NCI-H226 (cell line): ENCODE data around the gene SAMD14.

Experiments
- DNase-seq: peaks from one replicate; pipeline ENCODE4 v3.0.0-alpha.2; 2015

Gene SAMD14

DNA sequence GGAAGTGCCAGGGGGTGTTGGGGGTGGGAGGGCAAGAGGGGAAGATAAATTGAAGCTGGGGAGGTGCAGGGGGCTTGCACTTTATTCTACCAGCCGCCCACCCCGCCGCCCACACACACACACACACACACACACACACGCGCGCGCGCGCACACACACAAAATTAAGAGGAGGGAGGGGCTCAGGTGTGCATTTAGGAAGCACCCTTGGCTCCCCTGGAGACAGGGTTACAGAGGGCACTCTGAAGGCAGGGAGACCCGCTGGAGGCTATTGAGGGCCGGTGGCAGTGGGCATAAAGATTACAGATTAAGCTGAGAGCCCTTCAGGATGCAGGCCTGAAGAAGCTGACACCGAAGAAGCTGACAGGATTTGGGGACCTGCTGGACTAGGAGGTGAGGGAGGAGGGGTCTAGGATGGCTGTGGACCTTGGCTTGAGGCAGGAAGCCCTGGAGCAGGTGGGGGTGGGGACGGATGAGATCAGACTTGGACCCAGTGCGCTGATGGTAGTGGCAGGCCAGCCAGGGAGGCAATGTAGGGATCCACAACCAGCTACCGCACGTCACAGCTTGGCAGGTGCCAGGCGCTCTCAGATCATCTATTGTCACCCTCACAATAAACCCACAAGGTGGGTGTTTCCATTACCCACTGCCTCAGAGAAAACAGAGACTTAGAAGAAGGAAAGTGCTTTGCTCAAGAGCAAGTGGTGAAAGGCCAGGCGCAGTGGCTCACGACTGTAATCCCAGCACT is 772 bp upstream of the SAMD14 start:
- DNase-seq = no peak

DNA sequence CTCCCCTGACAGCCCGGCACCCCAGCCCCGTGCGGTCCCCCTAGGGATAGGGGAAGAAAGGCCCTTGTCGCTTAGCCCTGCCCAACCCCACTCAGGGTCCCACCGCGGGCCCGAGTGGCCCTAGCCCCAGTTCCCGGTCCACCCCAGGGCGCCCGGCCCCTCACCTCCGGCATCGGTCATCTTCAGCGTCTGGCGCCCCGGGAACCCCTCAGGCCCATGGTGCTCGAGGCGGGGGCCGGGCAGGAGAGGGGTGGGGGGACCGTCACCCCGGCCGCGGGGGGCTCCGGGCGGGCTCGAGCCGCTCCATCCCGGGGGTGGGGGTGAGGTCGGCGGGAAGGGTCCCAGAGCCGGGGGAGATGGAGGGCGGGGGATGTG is 620 bp downstream of the SAMD14 start:
- DNase-seq = no peak

DNA sequence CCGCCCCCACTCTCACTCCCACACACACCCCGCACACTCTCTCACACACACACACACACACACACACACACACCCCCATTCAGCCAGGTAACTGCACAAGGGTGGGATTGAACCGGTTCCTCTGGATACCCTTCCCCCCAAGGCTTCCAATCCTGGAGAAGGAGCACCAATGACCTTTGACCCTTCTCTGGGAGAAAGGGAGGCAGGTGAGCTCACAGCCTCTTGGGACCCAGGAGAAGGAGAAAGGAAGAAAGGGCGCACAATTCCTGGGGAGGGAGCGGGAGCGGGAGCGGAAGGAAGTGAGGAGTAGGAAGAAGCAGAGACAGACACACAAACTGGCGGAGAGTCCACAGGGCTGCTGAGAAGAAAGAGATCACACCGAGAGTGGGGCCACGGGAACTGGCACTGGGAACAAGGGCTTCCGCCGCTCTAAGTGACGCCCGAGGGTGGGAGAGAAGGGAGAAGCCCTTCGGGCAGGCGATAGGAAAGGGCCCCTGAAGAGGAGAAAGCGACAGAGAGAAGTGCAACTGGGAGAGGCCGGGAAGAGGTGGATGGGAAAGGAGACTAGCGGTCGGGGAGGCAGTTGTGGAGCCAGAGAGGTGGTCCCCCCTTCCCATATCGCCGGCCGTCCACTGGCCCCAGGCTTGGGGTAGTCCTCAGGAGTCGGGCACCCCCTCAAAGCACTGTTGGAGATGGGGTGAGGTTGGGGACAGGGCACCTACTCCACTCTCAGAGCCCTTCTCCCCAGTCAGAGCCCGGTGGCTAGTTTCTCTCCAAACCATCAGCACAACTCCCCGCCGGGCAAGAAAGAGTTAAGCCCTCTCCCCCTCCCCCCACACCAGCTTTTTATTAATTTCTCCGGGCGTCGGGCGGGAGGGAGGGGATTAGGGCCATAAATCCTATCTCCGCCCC is 1.3 kb downstream of the SAMD14 start:
- no peak for DNase-seq

DNA sequence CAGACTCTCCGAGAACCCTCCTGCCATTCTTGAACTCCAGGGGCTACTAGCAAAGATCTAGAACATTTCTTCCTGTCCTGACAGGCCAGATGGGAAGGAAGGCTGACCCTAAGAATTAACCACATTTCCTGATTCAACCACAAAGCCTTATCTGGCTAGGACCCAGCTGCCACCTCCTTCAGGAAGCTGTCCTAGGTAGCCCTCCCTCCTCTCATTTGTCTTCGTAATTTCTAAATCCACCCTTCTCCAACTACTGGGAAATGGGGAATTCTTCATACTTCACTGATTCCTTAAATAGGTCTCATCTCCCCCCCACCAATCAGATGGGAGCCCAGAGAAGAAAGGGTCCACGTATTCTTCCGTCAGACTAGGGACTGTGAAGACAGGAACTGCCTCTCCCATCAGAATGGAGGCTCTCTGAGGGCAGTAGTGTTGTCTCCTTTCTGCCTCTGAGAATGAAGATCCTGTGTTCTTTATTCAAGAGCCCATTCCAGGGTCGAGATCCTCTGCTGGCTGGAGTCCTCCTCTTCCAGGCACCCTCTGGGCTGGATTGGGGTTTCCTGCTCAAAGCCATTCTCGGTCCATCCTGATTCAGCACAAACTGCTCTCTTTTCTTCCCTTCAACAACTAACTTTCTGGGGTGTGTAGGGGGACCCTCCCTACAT is 2.1 kb downstream of the SAMD14 start:
- no peak for DNase-seq

DNA sequence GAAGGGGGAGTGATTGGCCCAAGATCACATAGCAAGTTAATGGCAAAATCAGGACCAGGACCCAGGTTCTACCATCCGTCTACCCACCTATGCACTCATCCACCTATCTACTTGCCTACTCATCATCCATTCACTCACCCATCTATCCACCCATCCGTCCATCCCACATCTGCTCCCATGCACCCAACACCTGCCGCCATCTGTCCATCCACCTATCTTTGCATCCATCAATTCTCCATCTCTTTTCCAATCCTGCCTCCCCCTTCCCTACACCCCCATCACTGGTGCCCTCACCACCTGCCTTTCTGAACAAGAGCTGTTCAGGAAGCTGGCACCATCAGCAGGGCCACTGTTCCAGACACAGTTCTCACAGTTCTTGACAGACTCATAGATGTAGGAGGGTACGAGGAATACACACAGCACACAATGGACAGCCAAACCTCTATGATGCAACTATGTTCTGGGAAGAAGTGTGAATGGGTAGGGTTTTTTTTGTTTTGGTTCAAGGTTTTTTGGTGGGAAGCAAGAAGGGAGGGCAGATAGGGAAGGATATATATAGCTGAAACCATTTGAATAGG is 4.5 kb downstream of the SAMD14 start:
- DNase-seq = no peak

DNA sequence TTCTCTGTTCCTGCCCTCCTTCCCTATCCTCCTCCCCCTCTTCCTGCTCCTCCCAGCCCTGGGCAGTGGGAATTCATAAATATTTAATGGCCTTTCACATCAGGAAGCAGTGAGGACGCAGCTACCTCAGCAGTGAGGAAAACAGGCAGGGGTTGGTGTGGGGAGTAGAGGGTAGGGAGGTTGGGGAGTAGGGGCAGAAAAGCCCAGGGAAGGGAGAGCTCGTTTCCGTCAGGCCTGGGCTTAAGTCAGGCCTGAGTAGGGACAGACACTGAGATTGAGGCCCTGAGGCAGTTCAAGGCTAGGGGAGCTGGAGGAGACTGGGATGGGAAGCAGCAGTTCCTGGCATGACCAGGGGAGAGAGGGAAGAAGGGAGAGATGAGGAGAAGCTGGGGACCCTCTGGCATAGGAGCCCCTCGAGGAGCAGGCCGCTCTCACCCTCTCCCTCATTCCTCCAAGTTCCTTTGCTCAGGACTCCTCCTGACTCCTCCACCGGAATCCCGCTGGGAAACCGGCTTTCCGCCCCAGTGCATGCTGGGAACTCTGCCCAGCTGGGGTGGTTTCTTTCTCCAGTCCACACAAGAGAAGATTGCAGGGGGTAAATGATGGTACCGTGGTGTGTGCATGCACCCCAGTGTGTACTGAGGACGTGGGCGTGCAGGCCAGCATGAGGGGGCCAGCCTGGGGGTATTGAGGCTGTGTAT is 6.2 kb downstream of the SAMD14 start:
- DNase-seq = no peak

DNA sequence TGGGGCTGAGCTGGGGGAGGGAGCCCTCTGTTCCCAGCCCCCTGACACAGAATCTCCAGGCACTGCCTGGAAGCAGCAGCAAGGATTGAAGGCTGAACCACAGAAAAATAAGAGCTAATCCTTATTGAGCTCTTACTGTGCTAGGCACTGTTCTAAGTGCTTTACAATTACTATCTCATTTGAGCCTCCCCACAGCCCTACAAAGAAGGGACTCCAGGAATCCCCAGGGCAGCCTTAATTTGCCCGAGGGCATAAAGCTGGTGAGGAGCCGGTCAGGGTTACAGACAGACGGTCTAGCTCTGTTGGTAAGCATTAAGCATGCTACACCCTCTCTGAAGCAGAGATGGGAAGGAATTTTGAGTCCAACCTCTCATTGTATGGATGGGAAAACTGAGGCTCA is 7.0 kb downstream of the SAMD14 start:
- no peak for DNase-seq

DNA sequence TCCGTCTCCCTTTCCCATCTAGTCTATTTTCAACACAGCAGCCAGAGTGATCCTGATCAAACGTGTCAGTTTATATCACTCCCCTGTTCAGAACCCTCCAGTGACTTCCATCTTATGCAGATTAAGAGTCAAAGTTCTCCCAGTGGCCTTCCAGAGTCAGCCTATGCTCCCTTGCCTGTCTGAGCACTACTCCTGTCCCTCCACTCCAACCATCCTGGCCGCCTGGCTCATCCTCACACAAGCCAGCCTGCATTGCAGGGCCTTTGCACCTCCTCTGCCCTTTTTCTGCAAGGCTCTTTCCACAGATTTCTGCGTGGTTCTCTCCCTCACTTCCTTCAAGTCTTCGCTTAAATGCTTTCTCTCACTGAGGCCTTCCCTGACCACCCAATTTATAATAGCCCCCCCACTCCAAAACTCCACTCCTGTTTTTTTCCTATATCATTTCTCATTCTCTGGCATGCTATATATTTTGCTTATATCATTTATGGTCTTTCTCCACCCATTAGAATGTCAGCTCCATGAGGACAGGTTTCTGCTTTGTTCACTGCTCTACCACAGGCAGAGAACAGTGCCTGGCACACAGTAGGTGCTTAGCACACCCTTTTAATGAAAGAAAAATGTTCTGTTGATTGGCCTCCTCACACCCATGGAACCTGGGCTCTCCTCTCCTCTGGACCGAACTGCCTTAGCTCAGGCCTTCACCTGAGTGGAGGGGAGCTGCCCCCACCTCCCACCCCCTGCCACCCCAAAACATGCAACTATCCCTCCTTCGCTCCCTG is 9.3 kb downstream of the SAMD14 start:
- DNase-seq = no peak

DNA sequence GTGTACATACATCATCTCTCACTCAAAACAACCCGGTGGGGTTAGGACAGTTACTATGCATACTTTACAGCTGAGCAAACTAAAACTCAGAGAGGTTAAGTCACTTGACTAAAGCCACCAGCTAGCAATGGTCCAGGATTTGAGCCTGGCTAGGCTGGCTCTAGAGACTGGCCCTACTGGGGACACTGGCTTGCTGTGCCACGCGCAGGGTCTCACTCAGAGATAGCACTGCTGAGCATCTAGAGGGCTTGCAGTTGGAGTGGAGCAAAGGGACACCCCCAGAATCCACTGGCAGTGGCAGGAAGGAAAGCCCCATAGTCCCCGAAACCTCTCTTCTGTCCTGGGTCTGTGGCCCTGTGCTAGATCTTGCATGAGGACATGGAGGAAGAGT is 11.1 kb downstream of the SAMD14 start:
- no peak for DNase-seq

DNA sequence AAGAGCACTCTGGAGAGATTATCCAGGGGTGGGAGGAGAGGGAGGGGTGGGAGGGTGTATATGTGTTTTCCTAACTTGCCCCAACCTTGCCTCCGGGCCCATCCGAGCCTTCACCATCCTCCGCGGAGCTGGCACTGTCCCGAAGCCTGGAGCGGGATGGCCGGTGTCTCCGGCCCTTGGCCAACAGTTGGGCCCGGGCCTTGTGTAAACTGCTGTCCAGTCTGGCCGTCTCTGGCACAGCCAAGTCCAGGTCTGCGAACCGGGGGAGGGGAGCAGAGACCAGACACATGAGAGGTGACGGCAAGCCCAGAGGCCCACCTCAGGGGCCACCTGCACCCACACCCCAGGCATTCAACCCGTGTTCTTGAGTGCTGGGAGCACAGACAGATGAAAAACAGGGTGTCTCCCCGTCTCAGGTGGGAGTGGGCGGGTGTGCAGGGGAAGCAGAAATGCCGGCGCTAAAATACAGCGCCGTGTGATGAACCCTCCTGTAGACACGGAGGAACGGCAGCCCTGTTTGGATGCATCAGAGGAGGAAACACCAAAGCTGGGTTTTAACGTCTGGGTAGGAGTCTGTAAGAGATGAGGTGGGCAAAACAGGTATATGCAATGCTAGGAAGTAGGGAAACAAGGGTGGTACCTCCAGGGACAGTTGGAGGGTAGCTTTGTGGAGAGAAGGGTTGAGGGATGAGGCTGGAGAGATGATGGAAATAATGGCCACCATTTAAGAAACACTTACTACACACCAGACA is 11.7 kb downstream of the SAMD14 start:
- no peak for DNase-seq

DNA sequence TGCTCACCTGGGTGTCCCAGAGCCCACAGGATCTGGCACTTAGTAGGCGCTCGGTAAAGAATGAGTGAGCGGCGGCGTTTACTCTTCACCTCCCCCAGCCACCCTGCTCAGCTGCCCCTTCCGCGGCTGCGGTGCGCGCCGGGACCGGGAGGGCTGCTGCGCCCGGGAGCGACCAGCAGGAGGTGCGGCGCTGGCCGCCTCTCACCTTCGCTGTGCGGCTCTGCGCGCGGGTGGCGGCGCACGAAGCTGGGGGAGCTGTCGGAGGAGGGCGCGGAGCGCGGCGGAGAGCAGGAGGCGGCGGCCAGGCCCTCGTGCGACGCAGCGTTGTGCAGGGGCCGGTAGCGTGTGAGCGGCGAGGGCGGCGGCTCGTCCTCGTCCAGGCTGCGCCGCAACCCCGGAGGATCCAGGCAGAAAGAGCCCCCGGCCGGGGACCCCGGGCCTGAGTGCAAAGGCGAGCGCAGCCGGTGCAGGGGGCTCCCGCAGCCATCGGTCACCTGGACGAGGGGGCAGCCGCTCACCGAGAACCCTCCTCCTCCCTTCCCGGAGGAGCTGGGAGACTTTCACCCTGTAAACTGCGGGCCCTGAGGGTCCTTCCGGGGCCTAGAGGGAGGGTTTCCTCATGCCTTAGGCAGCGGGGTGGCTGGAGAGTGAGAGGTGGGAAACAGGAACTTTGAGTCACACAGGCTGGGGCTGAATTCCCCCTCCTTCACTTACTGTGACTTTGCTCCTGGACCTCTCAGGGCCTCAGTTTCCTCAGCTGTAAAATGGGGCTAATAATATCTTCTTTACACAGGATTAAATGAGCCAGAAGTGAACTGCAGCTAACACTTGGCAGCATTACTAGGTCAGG is 12.5 kb downstream of the SAMD14 start:
- peak; percentile 37 for DNase-seq

DNA sequence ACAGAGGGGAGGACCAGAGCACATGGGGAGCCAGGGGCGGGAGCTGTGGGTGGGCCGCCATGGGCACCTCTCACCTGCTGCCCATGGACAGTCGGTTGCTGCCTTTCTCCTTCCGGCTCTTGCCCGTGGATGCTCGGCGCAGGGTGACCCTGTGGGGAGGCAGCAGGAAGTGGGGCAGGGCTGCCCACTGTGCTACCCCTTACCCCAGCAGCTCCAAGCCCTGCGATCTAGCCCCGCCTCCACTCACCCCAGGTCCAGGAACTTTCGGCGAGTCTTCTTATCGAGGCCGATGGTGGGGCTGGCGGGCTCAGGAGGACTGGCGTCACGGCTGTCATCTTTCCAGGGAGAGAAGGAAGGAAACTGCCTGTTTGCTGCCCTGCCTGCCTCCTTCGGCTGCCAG is 14.2 kb downstream of the SAMD14 start:
- DNase-seq = no peak

DNA sequence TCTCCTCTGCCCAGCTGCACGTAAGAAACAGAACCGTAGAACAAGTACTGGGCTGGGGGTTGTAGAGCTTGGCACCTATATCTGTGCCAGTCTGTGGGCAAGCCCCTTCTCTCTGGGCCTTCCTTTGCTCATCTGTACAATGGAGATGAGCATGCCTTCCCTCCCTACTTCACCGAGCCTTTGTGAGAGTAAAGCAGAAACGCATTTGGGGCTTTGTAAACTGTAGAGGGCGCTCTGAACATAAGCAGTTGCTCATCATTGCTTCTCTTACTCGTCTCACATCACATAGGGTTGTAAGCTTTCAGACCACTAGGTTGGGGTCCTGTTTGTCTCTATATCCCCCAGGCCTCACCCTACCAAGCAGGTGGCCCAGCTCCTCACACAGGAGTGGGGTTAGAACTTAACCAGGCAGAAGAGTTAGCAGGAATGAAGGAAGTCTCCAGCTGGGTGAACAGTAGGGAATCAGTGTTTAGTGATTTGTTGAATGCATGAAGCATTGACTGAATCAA is 15.1 kb downstream of the SAMD14 start:
- DNase-seq = peak; percentile 39

DNA sequence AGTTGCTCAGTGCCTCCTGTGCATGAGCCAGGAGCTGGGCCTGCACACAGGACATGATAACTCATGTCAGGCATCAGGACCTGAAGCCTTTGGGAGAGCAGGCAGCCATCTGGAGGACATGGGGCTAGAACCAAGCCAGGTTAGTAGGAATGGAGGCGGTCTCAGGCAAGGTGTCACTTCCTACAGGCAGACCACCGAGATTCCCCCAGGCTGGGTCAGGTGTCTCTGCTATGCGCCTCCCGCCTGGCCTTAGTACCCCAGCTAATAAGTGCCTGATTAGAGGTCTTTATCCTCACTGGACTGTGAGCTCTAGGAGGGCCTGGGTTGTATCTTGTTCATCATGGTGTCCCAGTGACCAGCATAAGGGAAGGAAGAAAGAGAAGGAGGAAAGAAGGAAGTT is 15.6 kb downstream of the SAMD14 start:
- no peak for DNase-seq

DNA sequence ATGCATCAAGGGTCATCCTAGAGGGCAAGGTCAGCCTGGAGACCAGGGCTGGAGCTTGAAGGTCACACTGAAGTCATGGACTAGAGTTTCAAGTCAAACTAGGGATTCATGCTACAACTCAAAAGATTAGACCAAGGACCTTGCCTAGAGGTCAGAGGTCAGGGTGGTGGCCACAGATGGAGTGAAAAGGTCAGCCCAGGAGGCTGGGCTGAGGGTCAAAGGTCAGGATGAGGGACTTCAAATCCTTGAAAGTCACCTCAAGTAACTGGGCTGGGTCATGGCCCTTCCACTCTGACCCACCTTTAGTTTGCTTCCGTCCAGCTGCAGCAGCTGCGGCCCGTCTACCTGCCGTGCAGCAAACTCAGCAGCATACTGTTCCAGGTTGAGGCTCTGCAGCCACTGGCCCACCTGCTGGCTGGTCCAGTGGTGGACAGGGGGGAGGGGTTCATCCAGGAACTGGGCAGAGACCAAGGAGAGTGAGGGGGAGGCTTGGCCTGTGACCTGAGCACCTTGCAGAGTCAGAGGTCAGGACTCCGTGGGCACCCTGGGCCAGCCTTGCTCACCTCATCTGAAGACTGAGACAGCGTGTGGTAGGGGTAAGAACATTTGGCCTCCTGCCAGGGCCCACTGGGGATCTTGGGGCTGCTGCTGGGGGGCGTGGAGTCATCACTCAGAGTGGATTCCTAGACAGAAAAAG is 16.2 kb downstream of the SAMD14 start:
- DNase-seq = no peak

DNA sequence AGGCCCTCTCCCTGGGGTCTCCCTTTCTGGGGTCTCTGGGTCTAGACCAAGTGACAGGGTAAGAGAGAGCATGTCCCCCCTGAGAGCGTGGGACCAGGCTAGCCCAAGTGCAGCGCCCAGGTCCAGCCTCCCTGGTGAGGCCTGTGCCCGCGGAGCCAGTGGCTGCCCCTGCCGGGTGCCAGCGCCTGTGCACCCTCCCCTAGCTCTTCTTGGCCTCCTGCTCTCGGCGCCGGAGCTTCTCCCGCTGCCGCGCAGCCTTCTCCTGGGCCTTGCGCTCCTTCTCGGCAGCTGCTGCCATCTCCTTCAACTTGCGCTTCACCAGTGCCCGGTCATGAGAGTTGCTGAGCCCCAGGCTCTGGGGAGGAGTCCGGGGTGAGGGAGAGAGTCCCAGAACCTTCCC is 17.3 kb downstream of the SAMD14 start:
- no peak for DNase-seq

DNA sequence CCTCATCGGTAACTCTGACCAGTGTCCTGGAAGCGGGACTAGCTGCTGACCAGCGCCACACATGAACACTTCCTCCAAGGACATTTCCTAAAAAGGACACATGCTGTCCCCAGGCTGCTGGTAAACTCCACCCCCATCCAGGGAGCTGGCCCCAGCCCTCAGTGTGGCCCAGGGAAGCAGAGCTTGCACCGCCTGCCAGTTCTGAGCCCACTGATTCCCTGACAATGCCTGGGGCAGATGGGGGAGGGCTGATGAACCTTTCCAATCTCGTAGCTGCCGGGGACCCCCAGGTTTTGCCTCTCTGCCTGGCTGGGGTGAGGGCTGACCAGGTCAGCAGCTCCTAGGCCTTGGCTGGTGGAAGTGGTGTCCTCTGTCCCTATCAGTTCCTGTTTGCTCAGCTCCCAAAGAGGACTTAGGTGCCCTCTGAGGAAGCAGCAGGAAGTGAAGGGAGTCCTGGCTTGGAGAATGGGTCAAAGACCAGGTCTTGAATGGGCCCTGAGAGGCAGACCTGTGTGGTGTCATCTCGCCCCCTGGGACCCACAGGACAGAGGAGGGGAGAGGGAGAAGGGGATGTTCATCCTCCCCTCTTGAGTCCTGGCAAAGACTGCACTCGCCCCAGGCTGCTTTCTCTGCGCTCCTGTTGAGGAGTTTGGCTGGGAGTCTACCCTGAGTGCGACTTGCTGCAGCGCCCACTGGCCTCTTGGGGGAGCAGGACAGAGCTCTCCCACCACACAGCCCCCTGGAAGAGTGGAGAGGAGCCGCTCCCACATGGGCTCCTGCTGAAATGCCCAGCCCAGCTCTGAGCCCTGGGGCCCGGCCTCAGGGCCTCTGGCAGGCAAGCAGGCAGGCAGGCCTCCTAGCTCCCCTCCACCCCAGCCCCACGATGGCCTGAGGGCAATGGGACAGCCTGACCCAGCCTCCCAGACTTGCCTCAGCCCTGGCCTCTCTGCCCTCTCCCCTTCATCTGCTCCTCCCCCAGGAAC is 18.0 kb downstream of the SAMD14 start:
- no peak for DNase-seq
